HEK293T (cell line): ENCODE data around the gene GSN.

ENCODE experiments used
- FOXM1 ChIP-seq: fragments of 450-650 bp; IDR thresholded peaks from 2 replicates; pipeline ENCODE4 v1.6.1; 2017; ENCODE audit warnings: mild to moderate bottlenecking, borderline replicate concordance
- TF ChIP-seq, protein P1 (sequence below): fragments of 450-650 bp; IDR thresholded peaks from 2 replicates; pipeline ENCODE4 v1.6.1; 2016

DNA sequence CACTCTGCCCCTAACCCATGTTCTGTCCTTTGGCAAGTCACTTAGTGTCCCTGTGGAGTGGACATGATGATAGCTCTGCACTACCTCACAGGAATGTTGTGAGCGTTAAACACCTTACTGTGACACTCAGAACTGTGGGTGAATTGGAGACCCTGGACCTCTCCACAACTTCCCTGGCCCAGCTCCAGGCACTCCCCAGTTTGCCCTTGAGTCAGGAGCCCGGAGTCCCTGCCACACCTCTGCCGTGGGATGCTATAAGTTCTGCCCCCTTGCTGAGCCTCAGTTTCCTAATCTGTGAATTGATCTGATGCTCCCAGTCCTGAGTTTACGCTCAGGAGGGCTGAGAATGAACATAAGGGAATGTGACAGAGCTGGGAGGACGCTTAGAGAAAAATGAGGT is 34.4 kb downstream of the GSN start:
- TF ChIP-seq, protein P1, sequence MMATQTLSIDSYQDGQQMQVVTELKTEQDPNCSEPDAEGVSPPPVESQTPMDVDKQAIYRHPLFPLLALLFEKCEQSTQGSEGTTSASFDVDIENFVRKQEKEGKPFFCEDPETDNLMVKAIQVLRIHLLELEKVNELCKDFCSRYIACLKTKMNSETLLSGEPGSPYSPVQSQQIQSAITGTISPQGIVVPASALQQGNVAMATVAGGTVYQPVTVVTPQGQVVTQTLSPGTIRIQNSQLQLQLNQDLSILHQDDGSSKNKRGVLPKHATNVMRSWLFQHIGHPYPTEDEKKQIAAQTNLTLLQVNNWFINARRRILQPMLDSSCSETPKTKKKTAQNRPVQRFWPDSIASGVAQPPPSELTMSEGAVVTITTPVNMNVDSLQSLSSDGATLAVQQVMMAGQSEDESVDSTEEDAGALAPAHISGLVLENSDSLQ: no peak
- no peak for TF ChIP-seq FOXM1
